ENCODE measurements around the gene THOC5. TPM values are rescaled to one million over a fixed set of nuclear protein-coding genes. Genes with fewer than 3 reads are reported as not detected.
A peak's percentile ranks its signal among the peaks of the same experiment; 100 is the strongest.

THOC5 gene
- total and polyA plus RNA-seq, 3 donors from 2014 or later, result 46.0 to 59.1 (median 58.7) TPM

- no peak overlapping the region for H3K4me3 ChIP-seq
- H3K27me3 ChIP-seq, result no peaks in the 10 kb centered on the region
- DNase-seq, result no peak
- WGBS, 2 donors, result 90% methylated on average over 2 to 7 of the region's 8 CpGs
- no peak for TF ChIP-seq POLR2A (IDR thresholded peaks at IDR 0.05)
- TF ChIP-seq, protein P1, sequence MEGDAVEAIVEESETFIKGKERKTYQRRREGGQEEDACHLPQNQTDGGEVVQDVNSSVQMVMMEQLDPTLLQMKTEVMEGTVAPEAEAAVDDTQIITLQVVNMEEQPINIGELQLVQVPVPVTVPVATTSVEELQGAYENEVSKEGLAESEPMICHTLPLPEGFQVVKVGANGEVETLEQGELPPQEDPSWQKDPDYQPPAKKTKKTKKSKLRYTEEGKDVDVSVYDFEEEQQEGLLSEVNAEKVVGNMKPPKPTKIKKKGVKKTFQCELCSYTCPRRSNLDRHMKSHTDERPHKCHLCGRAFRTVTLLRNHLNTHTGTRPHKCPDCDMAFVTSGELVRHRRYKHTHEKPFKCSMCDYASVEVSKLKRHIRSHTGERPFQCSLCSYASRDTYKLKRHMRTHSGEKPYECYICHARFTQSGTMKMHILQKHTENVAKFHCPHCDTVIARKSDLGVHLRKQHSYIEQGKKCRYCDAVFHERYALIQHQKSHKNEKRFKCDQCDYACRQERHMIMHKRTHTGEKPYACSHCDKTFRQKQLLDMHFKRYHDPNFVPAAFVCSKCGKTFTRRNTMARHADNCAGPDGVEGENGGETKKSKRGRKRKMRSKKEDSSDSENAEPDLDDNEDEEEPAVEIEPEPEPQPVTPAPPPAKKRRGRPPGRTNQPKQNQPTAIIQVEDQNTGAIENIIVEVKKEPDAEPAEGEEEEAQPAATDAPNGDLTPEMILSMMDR (IDR thresholded peaks at IDR 0.05), result no peak
- H3K36me3 ChIP-seq (ENCODE audit: low read depth, missing control alignments), result no peaks in the 10 kb centered on the region
- no peaks in the 10 kb centered on the region for H3K9me3 ChIP-seq
- intact Hi-C loops (cut with DNase I; ENCODE audit: low total_unique reads), result no loop called here
- no peak overlapping the region for H3K27ac ChIP-seq
- no peaks in the 10 kb centered on the region for H3K4me1 ChIP-seq
Observed at GRCh38 chr22:29511126-29511862, 42.3 kb downstream of the THOC5 start.

DNA sequence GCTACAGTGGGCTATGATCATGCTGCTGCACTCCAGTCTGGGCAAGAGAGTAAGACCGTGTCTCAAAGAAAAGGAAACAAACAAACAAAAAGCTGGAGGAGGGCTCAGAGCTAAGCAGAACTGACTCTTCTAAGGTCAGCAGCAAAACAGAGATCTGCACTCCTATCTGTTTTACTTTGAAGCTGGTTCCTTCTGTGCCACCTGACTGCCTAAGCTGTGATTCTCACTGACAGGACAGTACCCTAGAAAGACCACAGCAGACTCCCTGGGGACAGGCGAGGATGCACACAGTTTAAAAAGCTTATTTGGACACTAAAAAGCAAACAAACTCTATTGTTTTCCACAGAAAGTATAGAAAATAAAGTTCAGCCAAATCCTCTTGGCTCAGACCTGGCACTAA, 43.0 kb downstream of the THOC5 start:
- Histone ChIP-seq H3K9me3 (no peaks in the 10 kb centered on the region), H3K4me1 (no peaks in the 10 kb centered on the region), H3K36me3 (ENCODE audit: low read depth, missing control alignments) (no peaks in the 10 kb centered on the region), H3K27ac (no peak overlapping the region), H3K4me3 (no peak overlapping the region), H3K27me3 (no peaks in the 10 kb centered on the region)
- 72 to 81% methylated on average over 2 of the region's 2 CpGs for WGBS, 2 donors
- TF ChIP-seq POLR2A (IDR thresholded peaks at IDR 0.05), result no peak
- TF ChIP-seq, protein P1 (IDR thresholded peaks at IDR 0.05), result no peak
- intact Hi-C loops (cut with DNase I; ENCODE audit: low total_unique reads), result no loop called here
- no peak for DNase-seq

- no peaks in the 10 kb centered on the region for H3K4me1 ChIP-seq
- no peaks in the 10 kb centered on the region for H3K36me3 ChIP-seq (ENCODE audit: low read depth, missing control alignments)
- 79 to 82% methylated on average over 1 of the region's 1 CpG for WGBS, 2 donors
- H3K27ac ChIP-seq, result no peak overlapping the region
- intact Hi-C loops (cut with DNase I; ENCODE audit: low total_unique reads), result no loop called here
- no peaks in the 10 kb centered on the region for H3K9me3 ChIP-seq
- TF ChIP-seq POLR2A (IDR thresholded peaks at IDR 0.05), result no peak
- TF ChIP-seq, protein P1 (IDR thresholded peaks at IDR 0.05), result no peak
- H3K27me3 ChIP-seq, result no peaks in the 10 kb centered on the region
- H3K4me3 ChIP-seq, result no peak overlapping the region
- DNase-seq, result no peak
Observed at GRCh38 chr22:29509815-29510214, 43.7 kb downstream of the THOC5 start.

- no peaks in the 10 kb centered on the region for H3K9me3 ChIP-seq
- H3K36me3 ChIP-seq (ENCODE audit: low read depth, missing control alignments), result no peaks in the 10 kb centered on the region
- peaks cover under 1% of the 10 kb centered on the region for H3K4me1 ChIP-seq
- H3K4me3 ChIP-seq, result no peak overlapping the region
- intact Hi-C loops (cut with DNase I; ENCODE audit: low total_unique reads), result no loop called here
- no peak for TF ChIP-seq POLR2A (IDR thresholded peaks at IDR 0.05)
- TF ChIP-seq, protein P1 (IDR thresholded peaks at IDR 0.05), result no peak
- no peaks in the 10 kb centered on the region for H3K27me3 ChIP-seq
- DNase-seq, result no peak
- no peak overlapping the region for H3K27ac ChIP-seq
Observed at GRCh38 chr22:29509298-29509697, 44.3 kb downstream of the THOC5 start.

DNA sequence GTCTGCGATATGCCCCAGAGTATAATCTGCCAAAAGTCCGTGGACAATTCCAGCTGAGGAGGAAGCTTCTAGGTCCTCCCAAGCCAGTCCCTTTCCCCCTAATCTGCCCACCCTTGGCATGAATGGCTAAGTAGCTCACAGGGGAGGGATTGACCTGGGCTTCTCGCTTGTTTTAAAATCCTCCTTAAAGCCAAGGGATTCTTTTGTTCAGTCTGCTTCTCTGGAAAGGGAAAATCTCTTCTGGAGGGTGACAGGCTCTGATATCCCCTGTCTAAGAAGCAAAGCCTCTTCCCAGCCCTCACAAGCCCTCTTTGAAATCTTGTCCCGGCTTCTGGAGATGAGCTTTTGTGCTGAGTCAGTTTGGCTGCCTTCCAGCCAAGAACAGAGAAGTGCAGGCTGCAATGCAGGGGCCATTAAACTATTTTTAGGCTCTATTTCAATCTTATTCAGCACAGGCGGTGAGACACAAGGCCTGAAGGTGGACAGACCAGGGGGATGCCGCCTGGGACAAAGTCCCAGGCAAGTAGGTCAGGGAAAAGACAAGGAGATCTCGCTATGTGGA, 49.7 kb downstream of the THOC5 start:
- H3K27me3 ChIP-seq, result no peaks in the 10 kb centered on the region
- H3K4me3 ChIP-seq, result no peak overlapping the region
- intact Hi-C loops (cut with DNase I; ENCODE audit: low total_unique reads), result no loop called here
- H3K4me1 ChIP-seq, result peaks cover 6% of the 10 kb centered on the region
- H3K9me3 ChIP-seq, result no peaks in the 10 kb centered on the region
- H3K27ac ChIP-seq, result peak overlapping the region in 1 of 2 donors; percentile 28
- DNase-seq, result peak; percentile 86
- no peak for TF ChIP-seq POLR2A (IDR thresholded peaks at IDR 0.05)
- TF ChIP-seq, protein P1 (IDR thresholded peaks at IDR 0.05), result no peak
- WGBS, 2 donors, result 40 to 45% methylated on average over 7 of the region's 7 CpGs
- H3K36me3 ChIP-seq (ENCODE audit: low read depth, missing control alignments), result no peaks in the 10 kb centered on the region
